ENCODE results near the gene EME2. TPM values are rescaled to one million over a fixed set of nuclear protein-coding genes. Genes with fewer than 3 reads are reported as not detected.

The EME2 gene
- polyA plus RNA-seq, 1 donor, result 12.2 TPM

- Histone ChIP-seq H3K9me3 (ENCODE audit: control insufficient read depth, low read depth, low read length) (peaks cover 9% of the 10 kb centered on the region), H3K36me3 (ENCODE audit: control insufficient read depth, insufficient read depth, low read length) (peaks cover 43% of the 10 kb centered on the region), H3K4me1 (ENCODE audit: control insufficient read depth, insufficient read depth, low read length) (peaks cover 12% of the 10 kb centered on the region), H3K27ac (ENCODE audit: low read length) (no peak overlapping the region), H3K4me3 (ENCODE audit: low read length) (no peak overlapping the region), H3K27me3 (ENCODE audit: control insufficient read depth, insufficient read depth, low read length) (no peaks in the 10 kb centered on the region)
- no CpG with 5 or more reads among the region's 18 CpGs for WGBS (ENCODE audit: insufficient coverage, low lambda C conversion rate)
- no peak for DNase-seq
These were observed 13.7 kb upstream of the EME2 start for GRCh38 chr16:1758923-1759322.

- Histone ChIP-seq H3K27me3 (ENCODE audit: control insufficient read depth, insufficient read depth, low read length) (no peaks in the 10 kb centered on the region), H3K4me3 (ENCODE audit: low read length) (no peak overlapping the region), H3K27ac (ENCODE audit: low read length) (no peak overlapping the region), H3K9me3 (ENCODE audit: control insufficient read depth, low read depth, low read length) (peaks cover 9% of the 10 kb centered on the region), H3K36me3 (ENCODE audit: control insufficient read depth, insufficient read depth, low read length) (peaks cover 42% of the 10 kb centered on the region), H3K4me1 (ENCODE audit: control insufficient read depth, insufficient read depth, low read length) (peaks cover 12% of the 10 kb centered on the region)
- no CpG with 5 or more reads among the region's 21 CpGs for WGBS (ENCODE audit: insufficient coverage, low lambda C conversion rate)
- no peak for DNase-seq
These were observed 13.1 kb upstream of the EME2 start for GRCh38 chr16:1759511-1759910.

GRCh38 chr16:1760911-1761310 is 11.7 kb upstream of the EME2 start:
- peaks cover 9% of the 10 kb centered on the region for H3K9me3 ChIP-seq (ENCODE audit: control insufficient read depth, low read depth, low read length)
- no peak overlapping the region for H3K27ac ChIP-seq (ENCODE audit: low read length)
- no CpG with 5 or more reads among the region's 15 CpGs for WGBS (ENCODE audit: insufficient coverage, low lambda C conversion rate)
- peaks cover 12% of the 10 kb centered on the region for H3K4me1 ChIP-seq (ENCODE audit: control insufficient read depth, insufficient read depth, low read length)
- H3K27me3 ChIP-seq (ENCODE audit: control insufficient read depth, insufficient read depth, low read length), result no peaks in the 10 kb centered on the region
- DNase-seq, result no peak
- H3K4me3 ChIP-seq (ENCODE audit: low read length), result no peak overlapping the region
- peaks cover 48% of the 10 kb centered on the region for H3K36me3 ChIP-seq (ENCODE audit: control insufficient read depth, insufficient read depth, low read length)

DNA sequence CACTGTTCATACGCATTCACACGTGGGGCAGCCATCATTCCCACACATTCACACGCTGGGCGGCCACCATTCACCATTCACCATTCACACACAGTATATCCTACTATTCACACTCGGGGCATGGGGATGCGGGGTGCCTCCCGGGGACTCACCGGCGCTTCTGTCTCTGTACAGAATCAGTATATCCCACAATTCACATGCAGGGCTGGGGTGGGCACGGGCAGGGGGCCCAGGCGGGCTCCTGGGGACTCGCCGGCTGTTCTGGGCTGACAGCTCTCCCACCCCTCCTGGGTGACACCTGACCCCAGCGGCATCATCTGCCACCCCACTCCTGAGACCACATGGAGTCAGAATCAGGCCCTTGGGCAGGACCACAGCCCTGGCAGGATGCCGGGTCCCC is 10.9 kb upstream of the EME2 start:
- no CpG with 5 or more reads among the region's 15 CpGs for WGBS (ENCODE audit: insufficient coverage, low lambda C conversion rate)
- Histone ChIP-seq H3K36me3 (ENCODE audit: control insufficient read depth, insufficient read depth, low read length) (peaks cover 56% of the 10 kb centered on the region), H3K9me3 (ENCODE audit: control insufficient read depth, low read depth, low read length) (peaks cover 9% of the 10 kb centered on the region)

DNA sequence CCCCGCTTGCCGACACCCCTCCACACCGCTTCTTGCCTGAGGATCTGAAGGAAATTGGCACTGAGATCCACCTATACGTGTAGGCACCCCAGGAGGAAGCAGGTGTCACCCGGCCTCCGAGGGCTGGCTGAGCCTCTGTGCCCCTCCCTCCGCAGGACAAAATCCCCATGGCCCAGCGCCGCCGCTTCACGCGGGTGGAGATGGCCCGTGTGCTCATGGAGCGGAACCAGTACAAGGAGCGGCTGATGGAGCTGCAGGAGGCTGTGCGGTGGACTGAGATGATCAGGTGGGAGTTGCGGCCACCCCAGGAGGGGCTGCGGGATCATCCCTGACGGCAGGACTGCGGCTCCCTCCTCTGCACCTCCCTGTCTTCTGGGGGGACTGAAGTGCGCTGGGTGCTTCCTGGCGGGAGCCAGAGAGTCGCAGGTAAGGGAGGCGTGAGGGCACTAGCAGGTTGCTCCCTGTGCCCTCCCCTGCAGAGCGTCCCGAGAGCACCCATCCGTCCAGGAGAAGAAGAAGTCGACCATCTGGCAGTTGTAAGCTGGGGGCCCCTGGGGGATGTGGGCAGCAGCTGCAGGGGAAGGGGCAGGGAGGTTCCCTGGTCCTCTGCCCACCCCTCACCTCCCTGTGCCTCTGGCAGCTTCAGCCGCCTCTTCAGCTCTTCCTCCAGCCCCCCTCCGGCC is 10.3 kb upstream of the EME2 start:
- no CpG with 5 or more reads among the region's 30 CpGs for WGBS (ENCODE audit: insufficient coverage, low lambda C conversion rate)
- no peak for DNase-seq
- Histone ChIP-seq H3K27me3 (ENCODE audit: control insufficient read depth, insufficient read depth, low read length) (no peaks in the 10 kb centered on the region), H3K36me3 (ENCODE audit: control insufficient read depth, insufficient read depth, low read length) (peaks cover 61% of the 10 kb centered on the region), H3K4me3 (ENCODE audit: low read length) (no peak overlapping the region), H3K4me1 (ENCODE audit: control insufficient read depth, insufficient read depth, low read length) (peaks cover 11% of the 10 kb centered on the region), H3K9me3 (ENCODE audit: control insufficient read depth, low read depth, low read length) (peaks cover 9% of the 10 kb centered on the region), H3K27ac (ENCODE audit: low read length) (no peak overlapping the region)

More for the DNA sequence above, 10.9 kb upstream of the EME2 start:
- Histone ChIP-seq H3K4me3 (ENCODE audit: low read length) (no peak overlapping the region), H3K27ac (ENCODE audit: low read length) (no peak overlapping the region), H3K27me3 (ENCODE audit: control insufficient read depth, insufficient read depth, low read length) (no peaks in the 10 kb centered on the region), H3K4me1 (ENCODE audit: control insufficient read depth, insufficient read depth, low read length) (peaks cover 12% of the 10 kb centered on the region)
- no peak for DNase-seq

GRCh38 chr16:1762879-1763520 is 9.6 kb upstream of the EME2 start:
- H3K36me3 ChIP-seq (ENCODE audit: control insufficient read depth, insufficient read depth, low read length), result peaks cover 68% of the 10 kb centered on the region
- peaks cover 9% of the 10 kb centered on the region for H3K9me3 ChIP-seq (ENCODE audit: control insufficient read depth, low read depth, low read length)
- H3K27ac ChIP-seq (ENCODE audit: low read length), result no peak overlapping the region
- peaks cover 5% of the 10 kb centered on the region for H3K4me1 ChIP-seq (ENCODE audit: control insufficient read depth, insufficient read depth, low read length)
- no peak for DNase-seq
- H3K27me3 ChIP-seq (ENCODE audit: control insufficient read depth, insufficient read depth, low read length), result no peaks in the 10 kb centered on the region
- H3K4me3 ChIP-seq (ENCODE audit: low read length), result no peak overlapping the region
- WGBS (ENCODE audit: insufficient coverage, low lambda C conversion rate), result no CpG with 5 or more reads among the region's 24 CpGs

GRCh38 chr16:1763521-1764511 is 8.8 kb upstream of the EME2 start:
- H3K27ac ChIP-seq (ENCODE audit: low read length), result no peak overlapping the region
- H3K4me1 ChIP-seq (ENCODE audit: control insufficient read depth, insufficient read depth, low read length), result no peaks in the 10 kb centered on the region
- H3K9me3 ChIP-seq (ENCODE audit: control insufficient read depth, low read depth, low read length), result peaks cover 9% of the 10 kb centered on the region
- H3K4me3 ChIP-seq (ENCODE audit: low read length), result no peak overlapping the region
- DNase-seq, result no peak
- WGBS (ENCODE audit: insufficient coverage, low lambda C conversion rate), result no CpG with 5 or more reads among the region's 81 CpGs
- H3K36me3 ChIP-seq (ENCODE audit: control insufficient read depth, insufficient read depth, low read length), result peaks cover 74% of the 10 kb centered on the region
- H3K27me3 ChIP-seq (ENCODE audit: control insufficient read depth, insufficient read depth, low read length), result no peaks in the 10 kb centered on the region

DNA sequence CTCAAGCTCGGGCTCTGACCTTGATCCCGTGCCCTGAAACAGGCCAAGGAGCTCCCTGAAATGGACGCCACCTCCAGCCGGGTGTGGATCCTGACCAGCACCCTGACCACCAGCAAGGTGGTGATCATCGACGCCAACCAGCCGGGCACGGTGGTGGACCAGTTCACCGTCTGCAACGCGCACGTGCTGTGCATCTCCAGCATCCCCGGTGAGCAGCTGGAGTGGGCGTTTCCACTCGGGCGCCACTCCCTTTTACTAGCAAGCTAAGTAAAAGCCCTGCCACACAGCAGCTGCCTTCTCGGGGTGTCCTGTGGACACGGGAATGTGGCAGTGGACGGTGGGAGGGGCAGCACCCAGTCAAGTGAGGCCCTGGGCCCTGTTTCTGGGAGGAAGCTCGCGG is 7.6 kb upstream of the EME2 start:
- Histone ChIP-seq H3K4me3 (ENCODE audit: low read length) (no peak overlapping the region), H3K9me3 (ENCODE audit: control insufficient read depth, low read depth, low read length) (peaks cover 8% of the 10 kb centered on the region), H3K27me3 (ENCODE audit: control insufficient read depth, insufficient read depth, low read length) (no peaks in the 10 kb centered on the region), H3K36me3 (ENCODE audit: control insufficient read depth, insufficient read depth, low read length) (peaks cover 80% of the 10 kb centered on the region), H3K27ac (ENCODE audit: low read length) (no peak overlapping the region), H3K4me1 (ENCODE audit: control insufficient read depth, insufficient read depth, low read length) (no peaks in the 10 kb centered on the region)
- WGBS (ENCODE audit: insufficient coverage, low lambda C conversion rate), result no CpG with 5 or more reads among the region's 21 CpGs
- DNase-seq, result no peak

DNA sequence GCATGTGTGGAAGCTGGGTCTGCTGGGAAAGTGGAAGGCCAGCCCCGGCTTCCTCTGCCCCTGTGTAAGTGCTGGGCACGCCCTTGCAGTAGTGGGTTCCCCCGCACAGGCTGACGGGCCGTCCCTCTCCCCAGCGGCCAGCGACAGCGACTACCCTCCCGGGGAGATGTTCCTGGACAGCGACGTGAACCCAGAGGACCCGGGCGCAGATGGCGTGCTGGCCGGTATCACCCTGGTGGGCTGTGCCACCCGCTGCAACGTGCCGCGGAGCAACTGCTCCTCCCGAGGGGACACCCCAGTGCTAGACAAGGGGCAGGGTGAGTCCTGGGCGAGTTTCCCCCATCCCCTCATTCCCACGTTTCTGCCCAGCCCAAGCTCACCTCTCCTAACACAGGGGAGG is 6.8 kb upstream of the EME2 start:
- DNase-seq, result no peak
- Histone ChIP-seq H3K36me3 (ENCODE audit: control insufficient read depth, insufficient read depth, low read length) (peaks cover 82% of the 10 kb centered on the region), H3K27me3 (ENCODE audit: control insufficient read depth, insufficient read depth, low read length) (no peaks in the 10 kb centered on the region), H3K9me3 (ENCODE audit: control insufficient read depth, low read depth, low read length) (peaks cover 8% of the 10 kb centered on the region), H3K27ac (ENCODE audit: low read length) (no peak overlapping the region), H3K4me1 (ENCODE audit: control insufficient read depth, insufficient read depth, low read length) (peaks cover 5% of the 10 kb centered on the region), H3K4me3 (ENCODE audit: low read length) (no peak overlapping the region)
- WGBS (ENCODE audit: insufficient coverage, low lambda C conversion rate), result no CpG with 5 or more reads among the region's 22 CpGs

GRCh38 chr16:1766231-1766630 is 6.4 kb upstream of the EME2 start:
- H3K27ac ChIP-seq (ENCODE audit: low read length), result no peak overlapping the region
- no peaks in the 10 kb centered on the region for H3K27me3 ChIP-seq (ENCODE audit: control insufficient read depth, insufficient read depth, low read length)
- DNase-seq, result no peak
- peaks cover 80% of the 10 kb centered on the region for H3K36me3 ChIP-seq (ENCODE audit: control insufficient read depth, insufficient read depth, low read length)
- H3K4me3 ChIP-seq (ENCODE audit: low read length), result no peak overlapping the region
- peaks cover 8% of the 10 kb centered on the region for H3K9me3 ChIP-seq (ENCODE audit: control insufficient read depth, low read depth, low read length)
- H3K4me1 ChIP-seq (ENCODE audit: control insufficient read depth, insufficient read depth, low read length), result peaks cover 5% of the 10 kb centered on the region
- WGBS (ENCODE audit: insufficient coverage, low lambda C conversion rate), result no CpG with 5 or more reads among the region's 19 CpGs
